Keratinocyte (primary cell): ENCODE measurements around the gene HYI. TPM values are rescaled to one million over a fixed set of nuclear protein-coding genes. Genes with fewer than 3 reads are reported as not detected.
"Not testable (repeated sequence)": the region's sequence is repeated elsewhere in the genome, so short reads cannot be mapped to it uniquely, and the experiment has no call there.

Experiments used
- DNase-seq: peaks from one replicate; pipeline ENCODE4 v3.0.0-alpha.2; 2011; ENCODE audit warnings: low read depth, missing footprints, low spot score
- FAIRE-seq: peaks from 2 replicates; lab custom pipeline; 2011; peaks lifted over from hg19 to GRCh38; lab: Jason Lieb, UNC
- H2AFZ ChIP-seq: 2 replicates; pipeline ENCODE4 v1.6.0; 2012; ENCODE audit warnings: low read length, control low read depth, inconsistent platforms; ENCODE audit not compliant: control insufficient read depth
- H3K27ac ChIP-seq: 2 replicates; pipeline ENCODE4 v1.5.1; 2011; ENCODE audit warnings: low read length; ENCODE audit not compliant: control insufficient read depth, insufficient read depth
- H3K27me3 ChIP-seq: 3 replicates; pipeline ENCODE4 v1.6.0; 2011; ENCODE audit warnings: low read length; ENCODE audit not compliant: control insufficient read depth, insufficient read depth; ENCODE audit errors: extremely low read depth
- H3K36me3 ChIP-seq, 2 experiments: 2 replicates in 1 of 2; 3 replicates in 1 of 2; pipeline ENCODE4 v1.5.1; 2011; ENCODE audit warnings: low read length in 2 of 2, mild to moderate bottlenecking in 1 of 2; ENCODE audit not compliant: control insufficient read depth in 2 of 2, insufficient read depth in 2 of 2; ENCODE audit errors: extremely low read depth in 1 of 2
- H3K4me1 ChIP-seq: 3 replicates; pipeline ENCODE4 v1.5.1; 2011; ENCODE audit warnings: low read length; ENCODE audit not compliant: control insufficient read depth, insufficient read depth; ENCODE audit errors: extremely low read depth
- H3K4me2 ChIP-seq: 3 replicates; pipeline ENCODE4 v1.6.0; 2011; ENCODE audit warnings: low read depth, low read length; ENCODE audit not compliant: control insufficient read depth, insufficient read depth; ENCODE audit errors: extremely low read depth
- H3K4me3 ChIP-seq, 3 experiments: fragments of 200-600 bp in 1 of 3; sonication (generic) in 1 of 3; 2 replicates in 2 of 3; 3 replicates in 1 of 3; pipeline ENCODE4 v1.5.1; 2011 to 2016; ENCODE audit warnings: low read length in 3 of 3, mild to moderate bottlenecking in 3 of 3, control low read depth in 2 of 3, inconsistent platforms in 1 of 3, low read depth in 1 of 3, mixed read lengths in 1 of 3, mixed run types in 1 of 3, moderate library complexity in 1 of 3; ENCODE audit not compliant: control insufficient read depth in 2 of 3, insufficient read depth in 2 of 3; ENCODE audit errors: extremely low read depth in 1 of 3
- H3K79me2 ChIP-seq: 2 replicates; pipeline ENCODE4 v1.6.0; 2012; ENCODE audit warnings: low read length; ENCODE audit not compliant: control insufficient read depth, insufficient read depth
- H3K9ac ChIP-seq: 3 replicates; pipeline ENCODE4 v1.6.0; 2011; ENCODE audit warnings: low read length; ENCODE audit not compliant: control insufficient read depth, insufficient read depth; ENCODE audit errors: extremely low read depth
- H3K9me1 ChIP-seq: 3 replicates; pipeline ENCODE4 v1.6.0; 2011; ENCODE audit warnings: low read length; ENCODE audit not compliant: control insufficient read depth, insufficient read depth; ENCODE audit errors: extremely low read depth
- H3K9me3 ChIP-seq: 2 replicates; pipeline ENCODE4 v1.5.1; 2012; ENCODE audit warnings: low read depth, low read length; ENCODE audit not compliant: control insufficient read depth
- H4K20me1 ChIP-seq: 3 replicates; pipeline ENCODE4 v1.6.0; 2011; ENCODE audit warnings: low read length; ENCODE audit not compliant: control insufficient read depth, insufficient read depth; ENCODE audit errors: extremely low read depth
- EZH2 ChIP-seq: IDR thresholded peaks from one replicate; pipeline ENCODE4 v1.6.1; 2012; ENCODE audit warnings: inconsistent platforms, mild to moderate bottlenecking, low read length, moderate library complexity
- dilution Hi-C: fragments of 300-500 bp; cut with MboI; formaldehyde crosslinking; loops from one replicate; pipeline ENCODE4 v1.7.0; 2020; ENCODE audit warnings: low sequenced_read_pairs; ENCODE audit not compliant: extremely low pct_ligation_motif_present
- polyA plus RNA-seq, 5 experiments: library from polyadenylated mRNA; depleted of rRNA in 3 of 5; stranded (reverse) in 3 of 5; stranded (forward) in 1 of 5; unstranded in 1 of 5; fragments of >200 nt; gene quantifications; 1 replicate in 1 of 5; 2 replicates in 3 of 5; 3 replicates in 1 of 5; pipeline versions ENCODE4 v1.2.1 to v1.2.3, GENCODE V29; 2011 to 2012; ENCODE audit warnings: missing spikeins in 2 of 5, low read depth in 1 of 5, low replicate concordance in 1 of 5
- TF ChIP-seq, protein P1 (sequence below), 3 experiments: IDR thresholded peaks in 1 of 3; conservative IDR thresholded peaks in 1 of 3; optimal IDR thresholded peaks in 1 of 3; 2 replicates in 2 of 3; 3 replicates in 1 of 3; pipeline versions ENCODE3 to v1.5.1; 2011; ENCODE audit warnings: low read length in 3 of 3, mild to moderate bottlenecking in 3 of 3, moderate library complexity in 2 of 3, control low read depth in 1 of 3, inconsistent platforms in 1 of 3; ENCODE audit not compliant: insufficient read depth in 2 of 3; ENCODE audit errors: extremely low read depth in 1 of 3

Gene HYI
- polyA plus RNA-seq, 1 donor (not counting 4 experiments of a cell fraction or from before 2014, with no cell fraction given): 26.9 TPM

GRCh38 chr1:43477716-43478115, 24.0 kb upstream of the HYI start:
- no peaks in the 10 kb centered on the region for H3K27me3 ChIP-seq
- no peaks in the 10 kb centered on the region for H3K9me3 ChIP-seq
- peak overlapping the region; percentile 44 for H3K27ac ChIP-seq
- H4K20me1 ChIP-seq: no peaks in the 10 kb centered on the region
- no peak for TF ChIP-seq EZH2
- TF ChIP-seq, protein P1, sequence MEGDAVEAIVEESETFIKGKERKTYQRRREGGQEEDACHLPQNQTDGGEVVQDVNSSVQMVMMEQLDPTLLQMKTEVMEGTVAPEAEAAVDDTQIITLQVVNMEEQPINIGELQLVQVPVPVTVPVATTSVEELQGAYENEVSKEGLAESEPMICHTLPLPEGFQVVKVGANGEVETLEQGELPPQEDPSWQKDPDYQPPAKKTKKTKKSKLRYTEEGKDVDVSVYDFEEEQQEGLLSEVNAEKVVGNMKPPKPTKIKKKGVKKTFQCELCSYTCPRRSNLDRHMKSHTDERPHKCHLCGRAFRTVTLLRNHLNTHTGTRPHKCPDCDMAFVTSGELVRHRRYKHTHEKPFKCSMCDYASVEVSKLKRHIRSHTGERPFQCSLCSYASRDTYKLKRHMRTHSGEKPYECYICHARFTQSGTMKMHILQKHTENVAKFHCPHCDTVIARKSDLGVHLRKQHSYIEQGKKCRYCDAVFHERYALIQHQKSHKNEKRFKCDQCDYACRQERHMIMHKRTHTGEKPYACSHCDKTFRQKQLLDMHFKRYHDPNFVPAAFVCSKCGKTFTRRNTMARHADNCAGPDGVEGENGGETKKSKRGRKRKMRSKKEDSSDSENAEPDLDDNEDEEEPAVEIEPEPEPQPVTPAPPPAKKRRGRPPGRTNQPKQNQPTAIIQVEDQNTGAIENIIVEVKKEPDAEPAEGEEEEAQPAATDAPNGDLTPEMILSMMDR (optimal IDR thresholded peaks at IDR 0.05 in 1 of 3, IDR thresholded peaks at IDR 0.05 in 1 of 3, conservative IDR thresholded peaks at IDR 0.05 in 1 of 3; ENCODE audit: extremely low read depth in 1 of 3, insufficient read depth in 2 of 3, low read length in 3 of 3): no peak
- peaks cover 46% of the 10 kb centered on the region for H3K4me1 ChIP-seq
- H3K4me2 ChIP-seq: no peak overlapping the region
- dilution Hi-C loops: no loop called here
- no peaks in the 10 kb centered on the region for H3K9me1 ChIP-seq
- no peak overlapping the region for H3K9ac ChIP-seq
- FAIRE-seq: no peak
- H3K4me3 ChIP-seq: no peak overlapping the region
- no peaks in the 10 kb centered on the region for H3K36me3 ChIP-seq
- DNase-seq: no peak
- H2AFZ ChIP-seq: peak overlapping the region; percentile 33
- no peaks in the 10 kb centered on the region for H3K79me2 ChIP-seq

DNA sequence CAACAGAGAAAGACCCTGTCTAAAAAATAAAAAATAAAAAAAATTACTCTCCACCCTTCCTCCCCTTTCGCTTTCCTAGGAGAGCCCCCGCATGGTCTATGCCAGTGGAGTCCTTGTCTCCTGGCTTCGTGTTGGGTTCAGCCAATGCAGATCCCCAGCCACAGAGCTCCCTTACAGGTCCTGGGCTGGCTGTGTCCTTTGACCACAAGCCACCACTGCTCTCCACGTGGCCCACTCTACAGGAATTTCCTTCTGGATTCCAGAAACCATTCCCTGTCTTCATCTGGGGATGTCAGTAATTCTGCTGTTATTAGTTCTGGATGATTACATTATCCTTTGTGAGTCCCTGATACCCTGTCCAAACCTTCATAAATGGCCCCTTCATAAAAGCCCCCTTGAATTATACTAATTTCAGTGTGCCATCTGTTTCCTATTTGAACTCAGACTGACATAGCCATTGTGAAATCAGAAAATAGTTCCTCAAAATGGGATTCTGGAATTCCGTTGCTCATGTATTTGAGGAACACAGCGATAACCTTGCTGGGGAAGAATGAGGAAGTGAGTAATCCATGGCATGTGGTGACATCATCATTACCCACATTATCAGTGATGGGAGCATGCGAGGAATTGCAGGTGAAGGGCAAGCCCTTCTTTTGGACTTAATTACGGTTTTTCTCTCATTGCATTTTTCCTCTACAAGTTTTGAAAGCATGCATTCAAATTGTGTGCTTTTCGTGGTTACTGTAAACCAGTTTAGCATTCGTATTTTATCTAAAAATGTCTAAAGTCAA, 22.1 kb upstream of the HYI start:
- H3K9me3 ChIP-seq, H3K9me1 ChIP-seq, H3K4me3 ChIP-seq, dilution Hi-C loops, H3K36me3 ChIP-seq, DNase-seq, H2AFZ ChIP-seq, H3K27me3 ChIP-seq, H4K20me1 ChIP-seq, H3K79me2 ChIP-seq: not testable (repeated sequence)
- Histone ChIP-seq H3K9ac (peak overlapping the region; percentile 47), H3K4me1 (peaks cover 59% of the 10 kb centered on the region), H3K4me2 (peak overlapping the region; percentile 66), H3K27ac (peak overlapping the region; percentile 78)
- FAIRE-seq: peak; percentile 100
